Keratinocyte (primary cell): ENCODE results near the gene PCF11.

Source experiments
- EZH2 ChIP-seq: IDR thresholded peaks from one replicate; pipeline ENCODE4 v1.6.1; 2012; ENCODE audit warnings: inconsistent platforms, mild to moderate bottlenecking, low read length, moderate library complexity
- TF ChIP-seq, protein P1 (sequence below), 3 experiments: IDR thresholded peaks in 1 of 3; conservative IDR thresholded peaks in 1 of 3; optimal IDR thresholded peaks in 1 of 3; 2 replicates in 2 of 3; 3 replicates in 1 of 3; pipeline versions ENCODE3 to v1.5.1; 2011; ENCODE audit warnings: low read length in 3 of 3, mild to moderate bottlenecking in 3 of 3, moderate library complexity in 2 of 3, control low read depth in 1 of 3, inconsistent platforms in 1 of 3; ENCODE audit not compliant: insufficient read depth in 2 of 3; ENCODE audit errors: extremely low read depth in 1 of 3

GRCh38 chr11:83192606-83193245, 35.8 kb downstream of the PCF11 start:
- TF ChIP-seq, protein P1, sequence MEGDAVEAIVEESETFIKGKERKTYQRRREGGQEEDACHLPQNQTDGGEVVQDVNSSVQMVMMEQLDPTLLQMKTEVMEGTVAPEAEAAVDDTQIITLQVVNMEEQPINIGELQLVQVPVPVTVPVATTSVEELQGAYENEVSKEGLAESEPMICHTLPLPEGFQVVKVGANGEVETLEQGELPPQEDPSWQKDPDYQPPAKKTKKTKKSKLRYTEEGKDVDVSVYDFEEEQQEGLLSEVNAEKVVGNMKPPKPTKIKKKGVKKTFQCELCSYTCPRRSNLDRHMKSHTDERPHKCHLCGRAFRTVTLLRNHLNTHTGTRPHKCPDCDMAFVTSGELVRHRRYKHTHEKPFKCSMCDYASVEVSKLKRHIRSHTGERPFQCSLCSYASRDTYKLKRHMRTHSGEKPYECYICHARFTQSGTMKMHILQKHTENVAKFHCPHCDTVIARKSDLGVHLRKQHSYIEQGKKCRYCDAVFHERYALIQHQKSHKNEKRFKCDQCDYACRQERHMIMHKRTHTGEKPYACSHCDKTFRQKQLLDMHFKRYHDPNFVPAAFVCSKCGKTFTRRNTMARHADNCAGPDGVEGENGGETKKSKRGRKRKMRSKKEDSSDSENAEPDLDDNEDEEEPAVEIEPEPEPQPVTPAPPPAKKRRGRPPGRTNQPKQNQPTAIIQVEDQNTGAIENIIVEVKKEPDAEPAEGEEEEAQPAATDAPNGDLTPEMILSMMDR (optimal IDR thresholded peaks at IDR 0.05 in 1 of 3, IDR thresholded peaks at IDR 0.05 in 1 of 3, conservative IDR thresholded peaks at IDR 0.05 in 1 of 3; ENCODE audit: extremely low read depth in 1 of 3, insufficient read depth in 2 of 3, low read length in 3 of 3), result no peak
- TF ChIP-seq EZH2, result no peak
